Brain microvascular endothelial cell (primary cell): ENCODE data around the gene TRMT44.

Experiments used
- DNase-seq: peaks from one replicate; pipeline ENCODE4 v3.0.0-alpha.2; 2020
- H3K27ac ChIP-seq: fragments of 250-450 bp; sonication (Bioruptor Pico); 2 replicates; pipeline ENCODE4 v1.5.1; 2020; ENCODE audit warnings: mild to moderate bottlenecking, moderate library complexity
- H3K27me3 ChIP-seq: fragments of 250-450 bp; sonication (Bioruptor Pico); replicated peaks from 2 replicates; pipeline ENCODE4 v1.5.1; 2020; ENCODE audit warnings: mild to moderate bottlenecking
- H3K36me3 ChIP-seq: fragments of 250-450 bp; sonication (Bioruptor Pico); replicated peaks from 2 replicates; pipeline ENCODE4 v1.5.1; 2020; ENCODE audit warnings: mild to moderate bottlenecking
- H3K4me3 ChIP-seq: 2 replicates; pipeline ENCODE4 v1.5.1; 2011; ENCODE audit warnings: low read depth, mild to moderate bottlenecking, control low read depth, low read length, moderate library complexity
- in situ Hi-C: cut with HindIII; loops from 2 replicates; pipeline ENCODE4 v1.10.0; 2017; ENCODE audit warnings: low sequenced_read_pairs, low pct_ligation_motif_present
- TF ChIP-seq, protein P1 (sequence below): IDR thresholded peaks from 2 replicates; pipeline ENCODE4 v1.5.1; 2011; ENCODE audit warnings: low read depth, mild to moderate bottlenecking, moderate library complexity, low read length, control low read depth, inconsistent platforms; ENCODE audit errors: missing control alignments

The TRMT44 gene

DNA sequence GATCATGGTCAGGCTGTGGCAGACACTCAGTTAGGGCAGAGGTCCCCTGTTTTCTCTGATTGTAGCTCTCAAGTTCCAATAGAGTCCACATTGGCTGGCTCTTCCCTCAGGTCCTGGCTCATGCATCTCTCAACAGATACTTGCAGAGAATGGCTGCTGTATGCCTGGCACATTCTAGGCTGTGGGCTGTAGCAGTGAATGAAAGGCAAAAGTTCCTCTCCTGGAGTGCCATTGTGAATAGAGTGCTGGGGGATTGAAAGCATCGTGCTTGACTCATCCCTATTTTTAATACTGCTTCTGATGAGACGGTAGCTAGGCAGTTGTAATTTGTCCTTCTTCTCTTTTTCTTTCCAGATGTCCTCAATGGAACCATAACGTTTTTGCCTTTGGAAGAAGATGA is 5.5 kb downstream of the TRMT44 start:
- Histone ChIP-seq H3K4me3 (no peak overlapping the region), H3K27ac (no peak overlapping the region), H3K27me3 (no peaks in the 10 kb centered on the region), H3K36me3 (peaks cover 2% of the 10 kb centered on the region)
- in situ Hi-C loops, result no loop called here
- DNase-seq, result no peak
- TF ChIP-seq, protein P1, sequence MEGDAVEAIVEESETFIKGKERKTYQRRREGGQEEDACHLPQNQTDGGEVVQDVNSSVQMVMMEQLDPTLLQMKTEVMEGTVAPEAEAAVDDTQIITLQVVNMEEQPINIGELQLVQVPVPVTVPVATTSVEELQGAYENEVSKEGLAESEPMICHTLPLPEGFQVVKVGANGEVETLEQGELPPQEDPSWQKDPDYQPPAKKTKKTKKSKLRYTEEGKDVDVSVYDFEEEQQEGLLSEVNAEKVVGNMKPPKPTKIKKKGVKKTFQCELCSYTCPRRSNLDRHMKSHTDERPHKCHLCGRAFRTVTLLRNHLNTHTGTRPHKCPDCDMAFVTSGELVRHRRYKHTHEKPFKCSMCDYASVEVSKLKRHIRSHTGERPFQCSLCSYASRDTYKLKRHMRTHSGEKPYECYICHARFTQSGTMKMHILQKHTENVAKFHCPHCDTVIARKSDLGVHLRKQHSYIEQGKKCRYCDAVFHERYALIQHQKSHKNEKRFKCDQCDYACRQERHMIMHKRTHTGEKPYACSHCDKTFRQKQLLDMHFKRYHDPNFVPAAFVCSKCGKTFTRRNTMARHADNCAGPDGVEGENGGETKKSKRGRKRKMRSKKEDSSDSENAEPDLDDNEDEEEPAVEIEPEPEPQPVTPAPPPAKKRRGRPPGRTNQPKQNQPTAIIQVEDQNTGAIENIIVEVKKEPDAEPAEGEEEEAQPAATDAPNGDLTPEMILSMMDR, result no peak

DNA sequence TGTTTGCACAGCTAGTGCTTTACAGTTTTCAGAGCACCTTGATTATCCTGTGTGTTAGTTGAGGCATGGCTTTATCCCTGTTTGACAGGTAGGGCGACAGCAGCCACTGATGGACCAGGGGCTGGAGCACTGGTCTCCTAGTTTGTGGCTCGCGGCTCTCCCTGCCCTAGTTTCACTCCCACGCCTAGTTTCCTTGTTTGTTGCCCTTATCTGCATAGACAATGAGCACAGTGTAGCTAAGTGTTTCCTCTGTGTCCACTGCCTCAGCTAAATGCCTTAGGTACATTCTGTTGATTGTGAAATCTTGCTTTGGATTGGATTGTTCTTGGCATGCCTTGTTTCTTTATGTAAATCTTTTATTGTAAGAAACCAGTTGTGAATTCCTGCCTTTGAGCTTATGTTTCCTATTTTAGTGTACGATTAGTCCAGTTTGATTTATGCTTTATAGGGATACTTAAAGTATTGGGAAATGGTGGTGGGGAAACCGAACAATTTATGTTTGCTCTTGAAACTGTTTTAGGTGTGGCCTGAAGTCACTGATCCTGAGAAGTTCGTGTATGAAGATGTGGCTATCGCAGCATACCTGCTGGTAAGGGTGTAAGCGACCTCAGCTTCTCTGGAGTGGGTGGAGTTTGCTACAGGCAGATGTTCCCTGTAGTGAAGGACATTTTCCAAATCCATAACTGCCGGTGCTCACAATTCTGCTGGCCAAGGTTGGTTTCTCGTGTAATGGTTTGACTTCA is 11.0 kb downstream of the TRMT44 start:
- Histone ChIP-seq H3K36me3 (peaks cover 32% of the 10 kb centered on the region), H3K4me3 (no peak overlapping the region), H3K27ac (no peak overlapping the region), H3K27me3 (no peaks in the 10 kb centered on the region)
- TF ChIP-seq, protein P1, result no peak
- DNase-seq, result no peak
- in situ Hi-C loops, result no loop called here

GRCh38 chr4:8453957-8454356 is 13.4 kb downstream of the TRMT44 start:
- H3K27me3 ChIP-seq, result no peaks in the 10 kb centered on the region
- in situ Hi-C loops, result no loop called here
- H3K4me3 ChIP-seq, result no peak overlapping the region
- H3K27ac ChIP-seq, result no peak overlapping the region
- TF ChIP-seq, protein P1, result no peak
- H3K36me3 ChIP-seq, result peaks cover 32% of the 10 kb centered on the region
- no peak for DNase-seq

- in situ Hi-C loops, result no loop called here
- H3K27me3 ChIP-seq, result no peaks in the 10 kb centered on the region
- no peak overlapping the region for H3K4me3 ChIP-seq
- DNase-seq, result no peak
- TF ChIP-seq, protein P1, result no peak
- no peak overlapping the region for H3K27ac ChIP-seq
- H3K36me3 ChIP-seq, result peaks cover 26% of the 10 kb centered on the region
Measured at GRCh38 chr4:8457646-8458252, 17.2 kb downstream of the TRMT44 start.

- Histone ChIP-seq H3K4me3 (no peak overlapping the region), H3K27ac (no peak overlapping the region), H3K27me3 (no peaks in the 10 kb centered on the region), H3K36me3 (peaks cover 7% of the 10 kb centered on the region)
- TF ChIP-seq, protein P1, result no peak
- DNase-seq, result no peak
- in situ Hi-C loops, result no loop called here
Measured at GRCh38 chr4:8459867-8460445, 19.4 kb downstream of the TRMT44 start.

GRCh38 chr4:8461086-8461485 is 20.5 kb downstream of the TRMT44 start:
- Histone ChIP-seq H3K27me3 (no peaks in the 10 kb centered on the region), H3K27ac (no peak overlapping the region), H3K4me3 (no peak overlapping the region), H3K36me3 (peaks cover 7% of the 10 kb centered on the region)
- DNase-seq, result peak; percentile 12
- in situ Hi-C loops, result no loop called here
- TF ChIP-seq, protein P1, result no peak
